Suprapubic skin (tissue), 4 donors: ENCODE results near the gene CCDC3.

Source experiments
- CTCF ChIP-seq, 2 donors: fragments of 200-600 bp in 1 of 2; fragments of 450-650 bp in 1 of 2; sonication (generic) in 1 of 2; IDR thresholded peaks; one replicate each; pipeline ENCODE4 v1.5.1; 2016 to 2019; ENCODE audit warnings: antibody characterized with exemption in 2 of 2, mild to moderate bottlenecking in 1 of 2, moderate library complexity in 1 of 2
- POLR2A ChIP-seq, 2 donors: fragments of 450-650 bp; IDR thresholded peaks; one replicate each; pipeline ENCODE4 v1.6.1; 2017; ENCODE audit warnings: antibody characterized with exemption in 2 of 2, mild to moderate bottlenecking in 2 of 2, moderate library complexity in 2 of 2
- POLR2AphosphoS5 ChIP-seq, 3 donors: sonication (generic); formaldehyde crosslinking; IDR thresholded peaks; one replicate each; pipeline ENCODE4 v1.6.1; 2017; ENCODE audit warnings: antibody characterized with exemption in 3 of 3

DNA sequence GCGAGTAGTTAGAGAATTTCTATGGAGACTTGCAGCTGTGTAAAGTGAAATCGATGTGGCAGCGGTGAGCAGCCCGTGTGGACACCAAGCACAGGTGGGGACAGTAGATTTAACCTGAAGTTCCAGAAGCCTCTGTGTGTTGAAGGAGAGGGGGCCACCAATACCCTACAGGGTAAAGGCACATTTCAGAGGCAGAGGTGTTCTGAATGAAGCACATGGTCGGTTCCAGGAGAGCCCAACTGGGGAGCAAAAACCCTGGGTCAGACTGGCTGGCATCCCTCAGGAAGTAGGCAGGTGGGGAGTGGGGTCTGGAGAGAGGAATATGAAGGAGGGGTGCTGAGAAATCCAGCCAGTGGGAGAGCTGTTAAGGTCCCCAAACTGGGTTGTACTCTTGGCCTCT is 76.6 kb downstream of the CCDC3 start:
- TF ChIP-seq POLR2A (IDR thresholded peaks at IDR 0.05) (no peak), CTCF (IDR thresholded peaks at IDR 0.05) (no peak), POLR2AphosphoS5 (IDR thresholded peaks at IDR 0.05) (no peak)
